Calu3 (cell line): ENCODE results near the gene LIF. TPM values are rescaled to one million over a fixed set of nuclear protein-coding genes. Genes with fewer than 3 reads are reported as not detected.

ENCODE experiments used
- BruUV-seq: library from RNA; stranded (reverse); fragments of 400-500 nt; replicated peaks from 2 replicates; lab custom pipeline; 2021; lab: Mats Ljungman, UMichigan
- CTCF ChIA-PET: fragments of 300-600 bp; sonication (Branson Sonifier 250); formaldehyde crosslinking; loops from one replicate; lab custom pipeline; 2022; ENCODE audit warnings: antibody characterized with exemption; lab: Charles Lee
- DNase-seq: peaks from one replicate; pipeline ENCODE4 v3.0.0; 2022
- H3K27ac Mint-ChIP-seq: one replicate; pipeline ENCODE4 v1.8.0; 2022; ENCODE audit warnings: mixed read lengths; ENCODE audit not compliant: unreplicated experiment
- H3K27me3 Mint-ChIP-seq: one replicate; pipeline ENCODE4 v1.8.0; 2022; ENCODE audit warnings: mixed read lengths; ENCODE audit not compliant: unreplicated experiment
- H3K36me3 Mint-ChIP-seq: one replicate; pipeline ENCODE4 v1.8.0; 2022; ENCODE audit warnings: mild to moderate bottlenecking, moderate library complexity, mixed read lengths; ENCODE audit not compliant: insufficient read depth, unreplicated experiment
- H3K4me1 Mint-ChIP-seq: one replicate; pipeline ENCODE4 v1.8.0; 2022; ENCODE audit warnings: mild to moderate bottlenecking, low read depth, mixed read lengths; ENCODE audit not compliant: unreplicated experiment
- H3K4me3 Mint-ChIP-seq: one replicate; pipeline ENCODE4 v1.8.0; 2022; ENCODE audit warnings: mild to moderate bottlenecking, low read depth, moderate library complexity, mixed read lengths; ENCODE audit not compliant: unreplicated experiment
- H3K9me3 Mint-ChIP-seq: one replicate; pipeline ENCODE4 v1.8.0; 2022; ENCODE audit warnings: low read depth, mixed read lengths; ENCODE audit not compliant: unreplicated experiment
- CTCF ChIP-seq: fragments of 200-600 bp; IDR thresholded peaks from one replicate; pipeline ENCODE4 v1.8.0; 2022; ENCODE audit warnings: antibody characterized with exemption; ENCODE audit not compliant: unreplicated experiment
- intact Hi-C: fragments of 100-400 bp; cut with micrococcal nuclease; formaldehyde crosslinking; loops from one replicate; pipeline ENCODE4 v1.10.0; 2022; ENCODE audit not compliant: unreplicated experiment
- total RNA-seq: library from RNA; stranded (reverse); gene quantifications from 2 replicates; pipeline ENCODE4 v1.2.3, GENCODE V29; 2022

LIF gene
- total RNA-seq, 1 experiment from 2014 or later: 260 TPM

GRCh38 chr22:30209642-30210041 lies 36.9 kb downstream of the LIF start:
- Mint-ChIP-seq H3K27ac (peak overlapping the region; percentile 99), H3K9me3 (no peaks in the 10 kb centered on the region), H3K36me3 (peaks cover 68% of the 10 kb centered on the region), H3K27me3 (no peaks in the 10 kb centered on the region), H3K4me3 (peak overlapping the region; percentile 50), H3K4me1 (peaks cover 77% of the 10 kb centered on the region)
- no peak for TF ChIP-seq CTCF
- CTCF ChIA-PET: interaction anchor here (1.0 to 3.1 kb wide), 7 partner anchors 14 to 102 kb away, joined by 3 to 16 read pairs (median 5); partner anchors contain the start of gene LIF
- intact Hi-C loops: loop anchor here (1.0 to 2.0 kb wide), 4 partner anchors 13 to 101 kb away; no protein-coding TSS in a partner anchor
- no peak for DNase-seq
- BruUV-seq: TSS peak; percentile 59

GRCh38 chr22:30208631-30209603 lies 37.6 kb downstream of the LIF start:
- intact Hi-C loops: no loop called here
- CTCF ChIA-PET: interaction anchor here (0.7 to 3.1 kb wide), 6 partner anchors 13 to 104 kb away, joined by 3 to 16 read pairs (median 4); partner anchors contain the start of gene LIF
- Mint-ChIP-seq H3K36me3 (peaks cover 69% of the 10 kb centered on the region), H3K27me3 (no peaks in the 10 kb centered on the region), H3K27ac (peak overlapping the region; percentile 99), H3K4me1 (peaks cover 80% of the 10 kb centered on the region), H3K4me3 (peak overlapping the region; percentile 50), H3K9me3 (no peaks in the 10 kb centered on the region)
- TF ChIP-seq CTCF: no peak
- TSS peak; percentile 28 for BruUV-seq
- peak; percentile 84 for DNase-seq

GRCh38 chr22:30206944-30207343 lies 39.6 kb downstream of the LIF start:
- no TSS peak for BruUV-seq
- intact Hi-C loops: no loop called here
- TF ChIP-seq CTCF: no peak
- DNase-seq: peak; percentile 92
- CTCF ChIA-PET: interaction anchor here (0.5 to 1.5 kb wide), 3 partner anchors 11 to 44 kb away, joined by 3 to 6 read pairs (median 3); no protein-coding TSS in a partner anchor
- Mint-ChIP-seq H3K4me1 (peaks cover 82% of the 10 kb centered on the region), H3K27ac (peak overlapping the region; percentile 99), H3K4me3 (peak overlapping the region; percentile 33), H3K27me3 (no peaks in the 10 kb centered on the region), H3K36me3 (peaks cover 67% of the 10 kb centered on the region), H3K9me3 (no peaks in the 10 kb centered on the region)

- H3K27ac Mint-ChIP-seq: peak overlapping the region; percentile 99
- CTCF ChIA-PET: interaction anchor here (1.5 kb wide), 1 partner anchor 20 kb away, joined by 3 read pairs; no protein-coding TSS in a partner anchor
- BruUV-seq: no TSS peak
- H3K4me1 Mint-ChIP-seq: peaks cover 79% of the 10 kb centered on the region
- no peak for TF ChIP-seq CTCF
- no peak for DNase-seq
- no peak overlapping the region for H3K4me3 Mint-ChIP-seq
- H3K36me3 Mint-ChIP-seq: peaks cover 66% of the 10 kb centered on the region
- intact Hi-C loops: no loop called here
- no peaks in the 10 kb centered on the region for H3K9me3 Mint-ChIP-seq
- no peaks in the 10 kb centered on the region for H3K27me3 Mint-ChIP-seq
Observed at GRCh38 chr22:30205281-30206115, 41.1 kb downstream of the LIF start.
